ENCODE results near the gene RELT.

Gene RELT

GRCh38 chr11:73400293-73400692, 24.1 kb downstream of the RELT start:
- peak in 1 of 10 donors; percentile 25 for DNase-seq
- intact Hi-C loops (cut with DNase I) = loop anchor here (5.0 to 10.0 kb wide), 5 partner anchors 55 to 262 kb away; partner anchors contain the start of gene FAM168A

GRCh38 chr11:73401217-73401923, 25.2 kb downstream of the RELT start:
- peak in 2 of 10 donors; percentile 19 to 35 for DNase-seq
- intact Hi-C loops (cut with DNase I) = loop anchor here (5.0 to 10.0 kb wide), 5 partner anchors 53 to 261 kb away; partner anchors contain the start of gene FAM168A

GRCh38 chr11:73401924-73402833, 26.0 kb downstream of the RELT start:
- intact Hi-C loops (cut with DNase I) = loop anchor here (5.0 to 10.0 kb wide), 5 partner anchors 53 to 260 kb away; partner anchors contain the start of gene FAM168A

GRCh38 chr11:73402834-73403185, 26.6 kb downstream of the RELT start:
- intact Hi-C loops (cut with DNase I) = loop anchor here (5.0 to 10.0 kb wide), 5 partner anchors 52 to 259 kb away; partner anchors contain the start of gene FAM168A

More at GRCh38 chr11:73401924-73402833, 26.0 kb downstream of the RELT start:
- peak in 2 of 10 donors; percentile 33 to 80 for DNase-seq

GRCh38 chr11:73403541-73403940, 27.3 kb downstream of the RELT start:
- DNase-seq = peak in 3 of 10 donors; percentile 28 to 48 (median 40)
- intact Hi-C loops (cut with DNase I) = loop anchor here (5.0 to 10.0 kb wide), 5 partner anchors 51 to 259 kb away; partner anchors contain the start of gene FAM168A

More at GRCh38 chr11:73402834-73403185, 26.6 kb downstream of the RELT start:
- no peak for DNase-seq

- DNase-seq = peak; percentile 58 to 95 (median 77)
- intact Hi-C loops (cut with DNase I) = loop anchor here (5.0 to 10.0 kb wide), 5 partner anchors 51 to 258 kb away; partner anchors contain the start of gene FAM168A
Measured at GRCh38 chr11:73404048-73404447, 27.8 kb downstream of the RELT start.

GRCh38 chr11:73404506-73405145, 28.4 kb downstream of the RELT start:
- intact Hi-C loops (cut with DNase I) = loop anchor here (5.0 to 10.0 kb wide), 5 partner anchors 50 to 258 kb away; partner anchors contain the start of gene FAM168A
- DNase-seq = peak in 3 of 10 donors; percentile 37 to 77 (median 62)

- DNase-seq = peak in 2 of 10 donors; percentile 78 to 82
- intact Hi-C loops (cut with DNase I) = loop anchor here (10.0 kb wide), 3 partner anchors 50 to 220 kb away; no protein-coding TSS in a partner anchor
Measured at GRCh38 chr11:73405146-73405510, 28.9 kb downstream of the RELT start.

- DNase-seq = no peak
- intact Hi-C loops (cut with DNase I) = loop anchor here (10.0 kb wide), 3 partner anchors 49 to 219 kb away; no protein-coding TSS in a partner anchor
Measured at GRCh38 chr11:73406131-73406530, 29.9 kb downstream of the RELT start.

- intact Hi-C loops (cut with DNase I) = loop anchor here (10.0 kb wide), 3 partner anchors 48 to 218 kb away; no protein-coding TSS in a partner anchor
- peak in 1 of 10 donors; percentile 35 for DNase-seq
Measured at GRCh38 chr11:73406619-73407018, 30.4 kb downstream of the RELT start.

GRCh38 chr11:73409431-73409830, 33.2 kb downstream of the RELT start:
- intact Hi-C loops (cut with DNase I) = loop anchor here (10.0 kb wide), 3 partner anchors 45 to 215 kb away; no protein-coding TSS in a partner anchor
- DNase-seq = peak in 2 of 10 donors; percentile 58 to 63

- intact Hi-C loops (cut with DNase I) = no loop called here
- no peak for DNase-seq
Measured at GRCh38 chr11:73410627-73411026, 34.4 kb downstream of the RELT start.

- peak in 1 of 10 donors; percentile 32 for DNase-seq
- intact Hi-C loops (cut with DNase I) = no loop called here
Measured at GRCh38 chr11:73411031-73411430, 34.8 kb downstream of the RELT start.

- intact Hi-C loops (cut with DNase I) = no loop called here
- no peak for DNase-seq
Measured at GRCh38 chr11:73412308-73412707, 36.1 kb downstream of the RELT start.

GRCh38 chr11:73413256-73413655, 37.1 kb downstream of the RELT start:
- intact Hi-C loops (cut with DNase I) = no loop called here
- no peak for DNase-seq

- peak in 1 of 10 donors; percentile 72 for DNase-seq
- intact Hi-C loops (cut with DNase I) = no loop called here
Measured at GRCh38 chr11:73414977-73415651, 38.9 kb downstream of the RELT start.

- intact Hi-C loops (cut with DNase I) = no loop called here
Measured at GRCh38 chr11:73415854-73416615, 39.8 kb downstream of the RELT start.

GRCh38 chr11:73416786-73417185, 40.6 kb downstream of the RELT start:
- intact Hi-C loops (cut with DNase I) = no loop called here
- no peak for DNase-seq

More at GRCh38 chr11:73415854-73416615, 39.8 kb downstream of the RELT start:
- DNase-seq = peak in 1 of 10 donors; percentile 44

Data from posterior cingulate gyrus (tissue), 11 donors.